HG03097 (cell line): ENCODE results near the gene TMEM151B.
"Not testable (repeated sequence)": the region's sequence is repeated elsewhere in the genome, so short reads cannot be mapped to it uniquely, and the experiment has no call there.

Source experiments
- ATAC-seq: cut with Tn5 transposase; IDR thresholded peaks from one replicate; pipeline ENCODE4 v1.9.1; 2021; ENCODE audit not compliant: unreplicated experiment, low FRiP score

Gene TMEM151B

DNA sequence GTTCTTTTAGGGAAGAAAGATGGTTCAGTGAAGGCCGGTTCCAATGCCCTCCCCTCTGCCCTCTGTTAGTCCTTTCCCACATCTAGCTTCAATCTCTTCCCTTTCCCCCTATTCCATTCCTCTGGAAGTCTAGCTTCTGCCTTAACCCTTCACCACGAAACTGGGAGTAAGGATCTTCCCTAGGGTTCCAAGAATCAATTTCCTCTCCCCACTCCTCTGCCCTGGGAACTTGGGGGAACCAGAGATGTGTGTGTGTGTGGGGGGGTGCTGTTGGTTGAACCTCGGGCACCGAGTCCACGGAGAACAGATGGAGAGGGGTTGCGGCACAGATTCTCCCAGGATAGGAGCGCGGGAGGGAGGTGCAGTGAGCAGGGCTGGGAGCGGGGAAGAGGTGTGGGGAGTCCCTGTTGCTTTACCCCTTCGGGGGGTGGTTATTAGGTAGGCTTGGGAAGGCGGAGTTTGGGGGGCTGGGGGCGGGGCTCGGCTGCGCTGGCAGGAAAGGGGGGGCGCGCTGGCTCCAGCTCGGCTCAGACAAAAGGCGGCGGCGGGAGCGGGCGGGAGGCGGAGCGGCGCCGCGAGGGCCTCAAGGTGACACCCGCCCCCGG lies at the start of gene TMEM151B:
TSS of gene TMEM151B (plus strand) at position 530 of the 605 bp plus-strand sequence. CDS start 293 bp downstream, outside the sequence.
- ATAC-seq: no peak

DNA sequence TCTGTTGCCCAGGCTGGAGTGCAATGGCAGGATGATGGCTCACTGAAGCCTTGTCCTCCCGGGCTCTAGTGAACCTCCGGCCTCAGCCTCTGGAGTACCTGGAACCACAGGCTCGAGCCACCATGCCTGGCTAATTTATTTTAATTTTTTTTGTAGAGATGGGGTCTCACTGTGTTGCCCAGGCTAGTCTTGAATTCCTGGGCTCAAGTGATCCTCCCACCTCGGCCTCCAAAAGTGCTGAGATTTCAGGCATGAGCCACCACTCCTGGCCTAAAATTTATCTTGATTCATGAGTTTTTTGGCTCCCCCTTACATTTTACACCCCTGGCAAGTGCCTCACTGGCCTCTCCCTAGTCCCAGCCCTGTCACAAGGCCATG lies 49.3 kb upstream of the TMEM151B start:
- no peak for ATAC-seq

DNA sequence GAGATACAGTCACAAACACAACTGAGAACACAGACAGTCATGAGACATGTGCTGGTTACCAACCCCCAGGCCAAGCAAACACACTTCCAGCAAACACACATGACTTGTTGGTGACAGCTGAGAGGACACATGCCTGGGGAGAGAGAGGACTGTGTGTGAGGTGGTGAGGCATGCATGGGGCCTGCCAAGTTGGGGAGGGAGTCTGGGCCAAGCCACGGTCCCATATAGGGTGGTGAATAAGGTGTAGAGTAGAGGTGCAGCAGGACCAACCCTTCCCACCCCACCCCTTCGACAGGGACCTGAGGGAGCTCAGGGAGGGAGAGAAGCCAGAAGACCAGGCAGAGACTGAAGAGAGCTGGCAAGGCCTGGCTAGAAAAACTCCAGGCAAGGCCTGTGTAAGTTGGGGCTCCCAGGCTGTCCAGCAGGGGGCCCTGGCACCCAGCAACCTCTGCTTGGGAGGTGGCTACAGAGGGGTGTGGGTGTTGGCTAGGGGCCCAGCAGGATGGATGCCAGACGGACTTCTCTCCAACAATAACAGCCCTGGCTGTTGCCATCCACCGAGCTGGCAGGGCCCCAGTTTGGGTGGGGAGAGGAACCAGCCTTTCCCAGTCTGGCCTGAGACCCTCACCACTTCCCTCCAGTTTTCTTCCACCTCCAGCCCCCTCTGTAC lies 48.8 kb upstream of the TMEM151B start:
- ATAC-seq: peak; percentile 32

DNA sequence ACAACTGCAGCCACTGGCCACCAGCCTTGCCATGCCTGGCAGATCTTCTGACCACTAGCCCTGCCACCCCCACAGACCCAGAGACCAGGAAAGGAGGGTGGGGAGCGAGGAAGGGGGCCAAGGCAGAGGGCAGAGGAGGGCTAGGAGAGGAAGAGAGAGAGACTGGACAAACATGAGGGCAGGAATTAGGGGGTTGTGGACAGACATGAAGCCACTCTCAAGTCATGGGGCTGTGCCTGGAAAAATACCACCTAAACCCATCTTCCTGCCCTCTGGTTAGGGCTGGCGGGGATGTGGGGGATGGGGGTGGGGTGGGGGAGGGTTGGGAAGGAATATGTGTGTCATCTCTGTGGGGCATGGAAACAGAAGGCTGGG lies 48.3 kb upstream of the TMEM151B start:
- ATAC-seq: no peak

DNA sequence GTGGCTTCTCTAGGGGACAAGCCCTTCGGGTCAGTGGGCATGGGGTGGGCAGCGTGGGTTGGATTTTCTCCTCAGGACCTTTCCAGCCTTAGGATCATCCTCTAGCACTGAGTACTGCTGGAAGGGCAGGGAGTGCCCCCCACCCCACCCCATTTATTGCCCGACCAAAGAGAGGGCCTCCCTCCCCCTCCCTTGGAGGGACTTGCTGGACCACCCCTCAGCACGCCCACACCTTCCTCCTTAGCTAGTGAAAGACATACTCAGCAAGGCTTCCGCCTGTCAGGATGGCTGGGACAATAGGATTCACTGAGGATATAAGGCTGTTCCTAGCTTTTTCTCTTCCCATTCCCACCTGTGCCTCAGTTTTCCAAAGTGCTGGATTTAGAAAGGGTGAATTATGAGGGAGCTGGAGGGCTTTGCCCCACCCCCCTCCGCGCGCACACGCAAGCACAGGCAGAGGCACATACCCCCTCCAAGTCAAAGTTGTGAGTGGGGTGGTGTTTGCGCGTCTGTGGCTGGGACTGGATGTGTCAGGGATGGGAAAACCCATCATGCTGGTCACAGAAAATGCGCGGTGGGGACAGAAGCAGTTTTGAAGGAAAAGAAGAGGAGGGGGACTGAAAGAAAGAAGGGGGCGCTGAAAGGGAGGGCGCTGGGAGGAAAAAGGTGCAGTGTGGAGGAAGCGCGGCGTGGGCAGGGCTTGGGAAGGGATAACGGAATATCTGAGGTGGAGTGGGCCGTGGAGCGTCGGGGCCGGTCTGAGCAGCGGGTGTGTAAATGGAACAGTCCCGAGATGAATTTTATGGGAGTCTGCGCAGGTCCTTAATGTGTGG lies 47.5 kb upstream of the TMEM151B start:
- ATAC-seq: no peak

DNA sequence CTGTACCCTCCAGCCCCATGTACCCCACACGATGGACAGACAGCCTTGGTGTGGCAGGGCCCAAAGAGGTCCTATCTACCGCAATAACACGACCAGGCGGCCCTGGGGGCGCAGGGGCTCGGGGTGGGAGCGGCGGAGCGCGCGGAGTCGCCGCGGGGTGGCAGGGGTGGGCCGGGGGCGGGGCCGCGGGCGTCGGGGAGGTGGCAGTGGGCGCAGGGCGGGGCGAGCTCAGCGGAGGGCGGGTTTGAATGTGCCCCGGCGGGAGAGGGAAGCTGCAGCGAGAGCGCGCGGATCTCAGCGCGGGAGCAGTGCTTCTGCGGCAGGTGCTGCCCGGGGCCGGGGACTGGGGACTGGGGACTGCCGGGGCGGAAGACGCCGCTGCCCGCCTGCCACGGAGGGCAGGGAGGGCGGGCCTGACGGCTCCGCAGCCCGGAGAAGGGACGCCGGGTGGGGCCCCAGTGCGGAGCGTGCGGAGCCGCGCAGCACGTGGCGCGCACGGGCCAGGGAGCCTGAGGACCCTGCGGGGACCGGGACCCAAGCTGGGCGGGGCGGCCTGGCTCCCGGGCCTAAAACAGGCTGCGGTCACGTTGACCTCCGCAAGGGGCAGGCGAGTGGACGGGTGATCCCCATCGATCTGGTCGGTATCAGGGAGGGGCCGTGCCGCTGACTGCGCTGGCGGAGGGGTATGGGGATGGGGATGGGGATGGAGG lies 46.8 kb upstream of the TMEM151B start, which contains the start of gene SLC29A1:
TSS of gene SLC29A1 (plus strand) at position 277 of the 710 bp plus-strand sequence. CDS start 3,719 bp downstream, outside the sequence.
- no peak for ATAC-seq

DNA sequence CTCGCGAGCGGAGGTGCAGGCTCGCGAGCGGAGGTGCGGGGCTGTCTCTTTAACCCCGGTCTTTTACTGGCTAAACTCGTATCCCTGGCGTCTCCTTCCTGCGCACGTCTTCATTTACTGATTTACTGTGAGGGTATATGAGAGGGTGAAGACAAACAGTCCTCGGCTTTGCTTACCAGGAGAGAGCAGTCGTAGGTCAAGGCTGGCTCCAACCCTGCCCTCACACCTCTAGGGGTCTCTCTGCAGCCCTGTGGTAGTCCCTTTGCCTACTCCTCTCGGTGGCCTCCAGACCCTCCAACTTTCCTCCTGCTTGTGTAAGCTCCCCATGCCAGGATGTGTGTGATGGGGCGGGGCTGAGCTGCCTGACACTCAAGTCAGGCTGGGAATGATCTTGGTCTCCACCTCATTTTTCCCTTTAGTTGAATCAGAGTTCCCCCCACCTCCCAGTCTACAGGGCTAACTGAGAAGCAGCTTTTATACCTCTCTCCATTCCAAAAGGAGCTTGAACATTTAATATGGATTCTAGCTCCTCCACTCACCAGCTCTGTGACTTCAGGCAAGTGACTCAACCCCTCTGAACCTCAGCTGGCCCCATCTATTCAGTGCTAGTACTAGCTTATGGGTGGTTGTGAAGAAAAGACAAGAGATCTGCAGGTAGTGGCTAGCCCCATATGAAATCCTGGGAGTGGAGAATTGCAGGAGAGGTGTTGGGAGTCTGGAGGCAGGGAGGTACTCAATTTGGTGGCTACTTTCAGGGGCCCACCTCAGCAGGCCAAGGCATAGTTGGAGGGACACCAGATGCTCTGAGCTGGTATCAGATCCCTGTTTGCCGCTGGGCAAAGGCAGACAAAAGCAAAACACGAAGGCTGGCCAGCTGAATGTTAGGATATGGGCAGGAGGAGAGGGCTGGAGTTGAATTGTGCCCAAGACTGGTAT lies 46.0 kb upstream of the TMEM151B start:
- no peak for ATAC-seq

DNA sequence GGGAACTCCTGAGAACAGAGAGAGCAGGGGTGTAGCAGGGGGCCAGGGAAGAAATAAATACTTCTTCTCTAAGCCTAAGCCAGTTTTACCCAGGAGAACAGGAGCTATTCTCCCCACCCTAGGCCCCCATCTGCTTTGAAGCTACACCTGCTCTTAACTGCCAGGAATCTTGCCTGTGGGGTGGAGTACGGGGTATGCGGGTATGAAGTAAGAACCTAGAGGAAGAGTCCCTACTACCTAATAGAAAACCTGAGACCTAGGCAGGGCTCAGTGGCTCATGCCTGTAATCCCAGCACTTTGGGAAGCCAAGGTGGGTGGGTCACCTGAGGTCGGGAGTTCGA lies 45.3 kb upstream of the TMEM151B start:
- ATAC-seq: no peak

DNA sequence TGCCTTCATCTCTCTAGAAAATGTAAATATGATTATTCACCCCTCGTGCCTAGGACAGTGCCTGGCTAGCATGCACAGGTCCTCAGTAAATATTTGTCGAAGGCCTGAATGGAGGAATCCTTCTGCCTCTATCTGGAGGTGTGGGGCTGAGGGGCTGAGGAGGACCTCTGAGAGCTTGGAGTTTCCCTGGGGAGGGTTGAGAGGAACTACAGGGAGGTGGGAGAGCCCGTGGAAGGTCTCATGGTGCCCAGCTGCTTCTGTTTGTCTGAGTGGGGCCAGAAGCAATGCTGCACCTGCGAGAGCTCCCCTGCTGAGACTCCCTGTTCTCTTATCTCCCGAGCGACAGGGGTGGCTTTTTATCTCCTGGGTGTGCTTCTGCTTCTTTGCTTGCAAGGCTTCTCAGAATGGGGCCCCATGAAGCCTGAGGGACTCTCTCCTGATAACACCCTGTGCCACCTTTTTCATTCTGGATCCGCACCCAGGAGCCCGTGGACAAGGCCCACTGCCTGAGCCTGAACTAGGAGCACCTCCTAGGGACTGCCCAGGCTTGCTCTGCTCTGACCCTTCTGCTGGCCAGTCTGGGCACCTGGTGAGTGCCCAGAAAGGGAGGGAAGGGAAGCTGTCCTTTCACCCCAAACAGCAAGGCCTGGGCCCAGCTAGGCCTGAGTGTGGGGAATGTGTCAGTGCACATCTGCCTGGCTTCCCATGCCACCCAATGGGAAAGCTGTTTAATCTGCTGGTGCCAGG lies 44.5 kb upstream of the TMEM151B start:
- no peak for ATAC-seq

DNA sequence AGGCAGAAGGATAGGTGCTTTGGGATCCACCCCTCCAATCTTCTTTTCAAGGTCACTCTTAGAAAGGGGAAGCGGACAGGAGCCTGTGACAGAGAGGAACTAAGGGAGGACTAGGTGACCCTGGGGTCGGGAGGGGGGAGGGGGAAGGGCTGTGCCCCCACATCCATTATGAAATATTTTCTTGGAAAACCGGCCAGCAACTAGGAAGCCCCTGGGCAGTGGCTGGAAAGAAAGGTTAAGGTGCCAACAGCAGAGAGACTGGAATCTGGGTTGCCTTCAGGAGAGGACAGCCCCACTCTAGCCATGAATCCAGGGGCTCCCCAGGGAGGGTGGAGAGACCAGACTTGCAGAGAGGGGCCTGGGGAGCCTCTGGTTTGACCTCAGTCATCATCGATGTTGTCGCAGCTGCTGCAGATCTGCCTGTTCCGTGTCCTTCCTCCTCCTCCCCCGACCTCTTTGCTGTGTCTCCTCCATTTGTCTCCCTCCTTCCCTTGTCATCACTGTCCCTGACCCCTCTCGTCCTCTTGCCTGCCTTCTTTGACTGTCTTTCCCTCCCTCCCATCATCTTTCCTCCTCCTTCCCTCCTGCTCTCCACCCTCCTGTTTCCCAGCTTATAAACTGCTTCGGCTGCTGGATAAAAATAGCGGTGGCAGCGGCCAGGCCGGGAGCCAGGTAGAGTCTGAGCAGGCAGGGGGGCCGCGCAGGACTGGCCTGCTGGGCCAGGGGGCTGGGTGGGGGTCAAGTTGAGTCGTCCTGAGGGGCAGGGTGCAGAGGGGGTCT lies 43.7 kb upstream of the TMEM151B start:
- no peak for ATAC-seq

DNA sequence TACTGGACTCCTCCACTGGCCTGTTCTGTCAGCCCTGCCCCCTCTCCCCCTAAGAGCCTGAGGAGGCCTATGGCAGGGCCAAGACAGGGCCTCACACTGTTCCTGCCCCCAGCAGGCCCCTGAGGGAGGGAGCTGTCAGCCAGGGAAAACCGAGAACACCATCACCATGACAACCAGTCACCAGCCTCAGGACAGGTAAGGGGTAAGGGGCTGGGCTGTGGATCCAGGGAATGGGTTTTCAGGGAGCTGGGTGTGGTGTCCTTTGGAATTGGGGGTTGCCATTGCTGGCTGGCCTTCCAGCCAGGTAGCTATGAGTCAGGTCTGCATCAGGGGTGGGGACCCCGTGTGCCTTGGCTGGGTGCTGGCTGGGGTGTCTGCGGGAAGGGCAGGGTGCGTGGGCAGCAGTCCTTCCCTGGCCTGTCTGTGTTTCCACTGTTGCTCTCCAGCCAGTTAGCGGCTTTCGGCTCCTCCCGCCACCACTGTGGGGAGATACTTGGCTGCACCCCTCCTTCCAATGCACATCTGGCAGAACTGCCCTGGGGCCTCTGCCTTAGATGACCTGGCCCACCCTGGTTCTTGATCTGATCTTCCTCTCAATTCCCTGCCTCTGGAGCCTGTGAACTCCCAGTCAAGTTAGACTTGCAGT lies 43.0 kb upstream of the TMEM151B start:
- ATAC-seq: no peak

DNA sequence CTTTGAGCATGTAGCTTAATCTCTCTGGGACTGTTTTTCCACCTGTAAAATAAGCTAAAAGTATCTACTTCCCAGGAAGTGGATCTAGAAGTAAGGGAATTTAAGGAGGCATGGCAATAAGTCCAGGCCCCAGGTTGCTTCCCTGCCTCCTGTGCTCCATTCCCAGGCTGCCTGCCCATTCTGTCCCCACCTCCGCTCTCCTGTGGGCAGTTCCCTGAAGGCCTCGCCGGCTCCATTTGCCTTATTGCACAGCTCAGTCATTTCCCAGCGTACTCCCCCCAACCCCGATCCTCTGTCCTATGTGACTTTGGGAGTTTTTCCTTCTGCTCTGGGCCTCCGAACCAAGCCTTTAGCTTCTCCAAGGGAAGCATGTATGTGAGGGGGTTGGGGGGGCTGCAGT lies 42.2 kb upstream of the TMEM151B start:
- no peak for ATAC-seq

DNA sequence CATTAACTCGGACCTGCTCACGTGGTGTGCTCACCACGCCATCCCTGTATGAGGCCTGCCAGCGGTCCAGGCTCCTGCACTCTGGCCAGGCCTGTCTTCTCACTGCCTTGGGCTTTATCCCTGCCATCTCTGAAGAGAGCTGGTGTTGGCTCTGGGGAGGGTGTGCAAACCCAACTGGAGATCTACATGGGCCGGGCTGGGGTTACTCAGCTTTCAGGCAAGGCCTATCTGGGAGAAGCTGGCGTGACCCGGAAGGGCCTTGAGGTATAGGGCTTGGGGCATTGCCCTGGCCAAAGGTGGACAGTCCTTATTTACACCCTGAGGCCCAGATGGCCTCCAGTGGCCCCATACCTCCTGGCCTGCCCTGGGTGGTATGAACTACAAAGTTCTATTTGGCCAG lies 41.8 kb upstream of the TMEM151B start:
- no peak for ATAC-seq

DNA sequence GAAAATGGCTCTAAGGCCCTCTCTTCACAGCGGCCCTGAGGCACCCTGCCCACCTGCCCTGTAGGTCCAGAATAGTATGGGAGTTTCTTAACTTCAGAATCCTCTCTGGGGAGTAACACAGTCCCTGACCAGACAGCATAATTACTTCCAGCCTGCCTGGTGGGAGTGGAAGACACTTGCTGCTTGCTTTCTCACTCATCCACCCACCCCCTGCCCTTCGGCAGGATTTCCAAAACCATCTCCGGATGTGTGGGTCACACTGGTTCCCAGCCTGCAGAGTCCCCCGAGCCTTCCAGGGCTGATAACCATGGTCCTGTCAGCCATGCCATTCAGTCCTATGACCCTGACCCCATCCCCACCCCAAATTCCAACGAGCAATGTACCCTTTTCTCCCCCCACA lies 41.4 kb upstream of the TMEM151B start:
- ATAC-seq: no peak

DNA sequence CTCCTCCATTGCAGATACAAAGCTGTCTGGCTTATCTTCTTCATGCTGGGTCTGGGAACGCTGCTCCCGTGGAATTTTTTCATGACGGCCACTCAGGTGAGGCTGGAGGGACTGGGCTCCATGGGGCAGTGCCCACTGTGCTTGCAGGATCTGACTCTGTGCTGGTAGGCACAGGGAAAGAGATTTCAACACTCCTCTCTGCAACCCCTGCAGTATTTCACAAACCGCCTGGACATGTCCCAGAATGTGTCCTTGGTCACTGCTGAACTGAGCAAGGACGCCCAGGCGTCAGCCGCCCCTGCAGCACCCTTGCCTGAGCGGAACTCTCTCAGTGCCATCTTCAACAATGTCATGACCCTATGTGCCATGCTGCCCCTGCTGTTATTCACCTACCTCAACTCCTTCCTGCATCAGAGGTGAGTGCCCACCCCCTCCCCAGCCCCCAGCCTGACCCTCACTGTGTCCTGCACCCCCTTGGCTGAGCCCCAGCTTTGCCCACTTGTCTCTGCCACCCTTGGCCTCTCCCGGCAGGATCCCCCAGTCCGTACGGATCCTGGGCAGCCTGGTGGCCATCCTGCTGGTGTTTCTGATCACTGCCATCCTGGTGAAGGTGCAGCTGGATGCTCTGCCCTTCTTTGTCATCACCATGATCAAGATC lies 40.7 kb upstream of the TMEM151B start:
- no peak for ATAC-seq

DNA sequence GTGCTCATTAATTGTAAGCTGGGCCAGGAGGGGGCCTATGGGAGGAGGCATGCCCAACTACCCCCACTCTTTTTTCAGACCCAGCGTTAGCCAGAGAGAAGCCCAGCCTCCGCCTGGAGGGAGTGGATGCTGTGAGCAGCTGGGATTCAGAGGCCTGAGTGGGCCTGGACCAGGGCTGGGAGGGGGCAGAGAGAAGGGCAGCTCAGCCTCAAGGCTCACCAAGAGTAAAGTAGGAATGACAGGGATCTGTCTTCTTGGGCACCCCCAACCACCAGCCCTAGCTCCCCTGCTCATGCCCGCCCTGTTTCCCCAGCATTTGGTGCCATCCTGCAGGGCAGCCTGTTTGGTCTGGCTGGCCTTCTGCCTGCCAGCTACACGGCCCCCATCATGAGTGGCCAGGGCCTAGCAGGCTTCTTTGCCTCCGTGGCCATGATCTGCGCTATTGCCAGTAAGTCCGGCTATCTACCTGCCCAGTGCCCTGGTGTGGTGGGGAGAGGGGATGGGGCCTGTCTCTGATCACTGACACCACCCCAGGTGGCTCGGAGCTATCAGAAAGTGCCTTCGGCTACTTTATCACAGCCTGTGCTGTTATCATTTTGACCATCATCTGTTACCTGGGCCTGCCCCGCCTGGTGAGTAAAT lies 40.1 kb upstream of the TMEM151B start:
- ATAC-seq: no peak

DNA sequence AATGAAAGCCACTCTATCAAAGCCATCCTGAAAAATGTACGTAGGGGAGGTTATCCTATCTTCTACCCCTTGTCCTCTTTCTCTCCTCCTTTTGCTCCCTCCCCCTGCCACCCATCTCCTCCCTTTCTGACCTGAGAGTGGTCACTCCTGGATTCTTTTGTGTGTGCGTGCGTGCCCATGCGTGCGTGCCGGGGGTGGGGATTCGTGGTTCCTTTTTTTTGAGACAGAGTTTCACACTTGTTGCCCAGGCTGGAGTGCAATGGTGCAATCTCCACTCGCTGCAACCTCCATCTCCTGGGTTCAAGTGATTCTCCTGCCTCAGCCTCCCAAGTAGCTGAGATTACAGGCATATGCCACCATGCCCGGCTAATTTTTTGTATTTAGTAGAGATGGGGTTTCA lies 38.8 kb upstream of the TMEM151B start:
- not testable (repeated sequence) for ATAC-seq
